ENCODE measurements around the gene FAM118B.
"Not testable (repeated sequence)": the region's sequence is repeated elsewhere in the genome, so short reads cannot be mapped to it uniquely, and the experiment has no call there.

FAM118B gene

GRCh38 chr11:126219547-126219946 lies 8.0 kb downstream of the FAM118B start:
- DNase-seq (ENCODE audit: low spot score): no peak

DNA sequence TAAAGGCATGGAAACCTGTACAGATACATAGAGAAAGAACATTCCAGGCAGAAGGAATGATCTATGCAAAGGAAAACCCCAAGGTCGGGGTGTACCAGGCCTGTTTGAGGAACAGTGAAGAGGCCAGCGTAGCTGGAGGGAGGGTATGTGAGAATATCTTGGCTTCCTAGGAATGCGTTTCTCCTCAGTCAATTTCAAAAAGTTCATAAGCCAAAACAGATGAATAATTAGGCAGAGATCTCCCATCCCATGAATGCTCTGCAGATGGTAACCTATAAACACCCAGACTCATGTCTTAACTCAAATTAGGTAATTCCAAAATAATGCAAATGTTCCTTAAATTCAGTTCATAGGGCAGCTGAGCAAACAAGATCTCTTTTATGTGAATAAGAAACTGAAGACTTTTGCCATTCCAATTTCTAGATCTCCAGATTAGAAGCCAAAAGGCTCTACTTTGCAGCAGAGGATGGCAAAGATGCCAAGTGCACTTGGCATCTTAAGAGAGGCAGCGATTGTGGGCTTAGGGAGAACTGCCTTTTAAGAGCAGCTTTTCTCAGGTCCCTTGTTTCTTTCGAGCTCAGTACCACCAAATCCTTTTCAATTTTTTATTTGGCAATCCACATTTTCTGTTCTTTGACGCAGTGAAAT lies 13.2 kb downstream of the FAM118B start:
- DNase-seq (ENCODE audit: low spot score): no peak

DNA sequence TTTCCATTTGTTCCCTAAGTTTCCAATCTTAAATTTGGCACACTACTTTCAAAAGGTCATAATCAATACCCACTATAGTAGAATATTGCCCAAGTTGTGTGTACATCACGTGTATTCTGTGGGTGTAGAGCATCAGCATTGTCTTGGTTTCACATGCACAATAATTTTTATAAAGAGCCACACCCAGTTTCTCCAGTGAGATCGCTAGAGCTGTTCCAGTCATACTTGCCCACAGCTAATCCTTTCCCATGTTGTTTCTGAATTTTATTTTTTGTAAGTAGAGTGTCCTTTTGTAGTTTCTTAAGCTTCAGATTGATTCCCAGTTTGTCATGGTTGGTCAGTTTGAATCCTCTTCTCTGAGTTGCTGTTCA lies 13.7 kb downstream of the FAM118B start:
- no peak for DNase-seq (ENCODE audit: low spot score)

DNA sequence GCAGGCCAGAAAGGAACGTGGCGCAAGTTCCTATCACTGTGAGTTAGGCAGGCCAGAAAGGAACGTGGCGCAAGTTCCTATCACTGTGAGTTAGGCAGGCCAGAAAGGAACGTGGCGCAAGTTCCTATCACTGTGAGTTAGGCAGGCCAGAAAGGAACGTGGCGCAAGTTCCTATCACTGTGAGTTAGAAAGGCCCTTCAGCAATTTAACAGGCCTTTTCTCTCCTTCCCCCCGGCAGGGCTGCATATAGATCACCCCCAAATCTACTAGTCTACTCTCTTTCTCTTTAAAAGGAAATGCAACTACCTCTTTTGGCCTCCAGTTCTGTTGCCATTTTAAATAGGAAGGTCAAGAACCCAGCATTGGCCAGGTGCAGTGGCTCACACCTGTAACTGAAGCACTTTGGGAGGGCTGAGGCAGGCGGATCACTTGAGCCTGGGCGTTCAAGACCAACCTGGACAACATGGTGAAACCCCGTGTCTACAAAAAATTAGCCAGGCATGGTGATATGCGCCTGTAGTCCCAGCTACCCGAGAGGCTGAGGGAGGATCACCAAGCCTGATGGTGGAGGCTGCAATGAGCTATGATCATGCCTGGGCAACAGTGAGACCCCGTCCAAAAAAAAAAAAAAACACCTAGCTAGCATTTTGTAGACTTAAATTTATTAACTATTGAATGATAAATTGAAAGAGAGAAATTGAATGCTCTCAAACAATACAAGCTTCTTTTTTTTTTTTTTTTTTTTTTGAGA lies 14.9 kb downstream of the FAM118B start:
- no peak for DNase-seq (ENCODE audit: low spot score)

DNA sequence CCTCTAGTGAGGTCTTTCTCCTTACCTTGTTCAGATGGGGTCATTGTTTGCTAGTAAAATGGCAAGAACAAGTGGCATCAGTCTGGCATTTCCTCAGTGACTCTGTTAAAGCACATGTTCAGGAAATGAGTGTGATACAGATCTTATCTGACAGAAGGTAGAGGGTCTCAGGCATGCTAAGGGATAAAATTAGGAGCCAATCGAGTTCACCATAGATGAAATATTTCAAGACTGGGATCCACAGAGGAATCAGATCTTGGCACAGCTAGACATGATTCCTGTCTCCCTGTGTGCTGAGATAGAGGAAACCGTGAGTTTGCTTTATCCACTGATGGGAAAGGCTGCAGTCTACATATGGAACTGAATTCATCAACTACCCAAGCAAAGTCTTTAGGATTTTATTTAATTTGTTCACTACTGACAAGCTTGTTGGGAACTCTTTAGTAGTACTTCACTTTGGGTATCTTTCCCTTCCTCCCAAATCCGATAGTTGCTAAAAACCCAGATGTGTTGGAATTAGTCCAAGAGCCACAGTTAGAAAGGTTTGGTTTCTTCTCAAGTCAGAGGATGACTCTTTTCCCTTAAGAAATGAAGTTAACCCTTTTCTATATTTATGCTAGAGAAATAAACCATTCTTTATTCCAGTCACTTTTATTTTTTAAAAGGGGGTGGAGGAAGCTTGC lies 18.4 kb downstream of the FAM118B start:
- no peak for DNase-seq (ENCODE audit: low spot score)

- no peak for DNase-seq (ENCODE audit: low spot score)
Observed at GRCh38 chr11:126231725-126232459, 20.3 kb downstream of the FAM118B start.

GRCh38 chr11:126232683-126233082 lies 21.1 kb downstream of the FAM118B start:
- no peak for DNase-seq (ENCODE audit: low spot score)

DNA sequence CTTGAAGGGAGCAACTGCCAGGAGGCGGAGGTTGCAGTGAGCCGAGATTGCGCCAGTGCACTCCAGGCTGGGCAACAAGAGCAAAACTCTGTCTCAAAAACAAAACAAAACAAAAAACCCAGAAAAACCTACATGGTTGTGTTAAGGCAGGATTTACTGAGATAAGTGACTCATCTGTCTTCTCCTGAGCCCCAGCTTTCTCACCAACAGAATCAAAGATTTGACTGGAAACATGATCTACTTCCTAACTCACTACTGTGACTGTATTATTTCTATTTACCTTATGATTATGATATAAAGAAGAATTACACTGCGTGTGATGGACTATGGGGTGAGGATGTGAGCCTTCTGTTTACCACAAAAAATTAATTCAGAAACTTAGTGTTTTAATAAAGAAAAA lies 21.8 kb downstream of the FAM118B start:
- DNase-seq (ENCODE audit: low spot score): no peak

DNA sequence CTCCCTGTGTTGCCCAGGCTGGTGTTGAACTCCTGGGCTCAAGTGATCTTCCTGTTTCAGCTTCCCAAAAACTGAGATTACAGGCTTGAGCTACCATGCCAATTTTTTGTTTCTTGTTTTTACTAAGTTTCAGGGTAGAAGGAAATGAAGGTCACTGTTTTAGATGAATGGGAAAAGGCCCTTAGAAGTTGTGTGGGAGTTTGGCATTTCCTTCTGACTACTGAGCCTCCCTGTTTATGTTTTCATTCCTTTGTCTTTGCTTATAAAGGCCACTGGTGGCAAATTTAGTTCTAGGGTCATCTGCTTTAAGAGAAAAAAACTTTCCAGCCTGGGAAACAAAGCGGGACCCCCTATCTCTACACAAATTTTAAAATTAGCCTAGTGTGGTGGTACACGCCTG lies 35.1 kb downstream of the FAM118B start:
- peak; percentile 26 for DNase-seq (ENCODE audit: low spot score)

- no peak for DNase-seq (ENCODE audit: low spot score)
Observed at GRCh38 chr11:126253265-126253664, 41.7 kb downstream of the FAM118B start.

DNA sequence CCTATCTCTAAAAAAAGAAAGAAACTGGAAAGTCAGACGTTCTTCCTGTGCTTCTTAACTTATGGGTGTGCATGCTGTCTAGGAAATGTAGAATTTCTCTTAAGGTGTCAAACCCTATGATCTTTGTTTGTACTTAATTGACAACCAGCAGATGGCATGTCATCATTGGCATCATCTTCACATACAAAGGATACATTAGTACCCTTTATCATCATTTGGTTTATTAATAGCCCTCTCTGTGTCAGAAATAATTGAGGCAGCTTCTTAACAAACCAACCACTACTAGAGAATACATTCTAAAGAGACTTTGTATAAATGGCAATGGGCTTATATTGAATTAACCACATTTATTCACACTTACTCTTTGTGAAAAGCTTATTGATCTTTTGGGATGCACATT lies 43.2 kb downstream of the FAM118B start:
- no peak for DNase-seq (ENCODE audit: low spot score)

DNA sequence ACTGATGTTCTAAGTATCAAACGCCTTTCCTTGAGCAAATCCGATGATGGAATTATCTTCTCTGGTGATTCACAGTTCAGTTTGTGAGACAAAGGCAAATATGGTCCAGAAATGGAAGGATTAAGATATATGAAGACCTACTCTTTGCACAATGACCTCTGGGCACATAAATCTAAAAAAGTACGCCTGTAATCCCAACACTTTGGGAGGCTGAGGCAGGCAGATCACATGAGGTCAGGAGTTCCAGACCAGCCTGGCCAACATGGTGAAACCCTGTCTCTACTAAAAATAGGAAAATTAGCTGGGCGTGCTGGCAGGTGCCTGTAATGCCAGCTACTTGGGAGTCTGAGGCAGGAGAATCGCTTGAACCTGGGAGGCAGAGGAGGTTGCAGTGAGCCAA lies 43.9 kb downstream of the FAM118B start:
- not testable (repeated sequence) for DNase-seq (ENCODE audit: low spot score)

DNA sequence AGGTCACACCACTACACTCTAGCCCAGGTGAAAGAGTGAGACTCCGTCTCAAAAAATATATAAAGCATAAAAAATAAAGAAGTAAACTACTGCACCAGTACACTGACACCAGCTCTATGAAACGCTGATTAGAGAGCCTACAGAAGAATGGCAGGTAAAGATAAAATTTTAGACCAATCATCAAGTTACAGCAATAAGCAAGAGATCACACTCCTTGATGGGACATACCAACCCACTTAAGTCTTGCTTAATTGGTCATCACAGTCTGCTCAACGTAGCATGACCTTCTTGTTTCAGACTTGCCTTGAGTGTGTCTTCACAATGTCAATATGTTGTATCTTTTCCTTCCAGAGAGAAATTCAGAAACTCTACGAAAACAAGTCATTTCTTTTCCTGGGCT lies 44.6 kb downstream of the FAM118B start:
- no peak for DNase-seq (ENCODE audit: low spot score)

GRCh38 chr11:126257144-126257543 lies 45.6 kb downstream of the FAM118B start:
- DNase-seq (ENCODE audit: low spot score): no peak

- DNase-seq (ENCODE audit: low spot score): peak; percentile 73
Observed at GRCh38 chr11:126257764-126258163, 46.2 kb downstream of the FAM118B start.

GRCh38 chr11:126262216-126262615 lies 50.6 kb downstream of the FAM118B start:
- no peak for DNase-seq (ENCODE audit: low spot score)

- DNase-seq (ENCODE audit: low spot score): no peak
Observed at GRCh38 chr11:126263489-126263888, 51.9 kb downstream of the FAM118B start.

DNA sequence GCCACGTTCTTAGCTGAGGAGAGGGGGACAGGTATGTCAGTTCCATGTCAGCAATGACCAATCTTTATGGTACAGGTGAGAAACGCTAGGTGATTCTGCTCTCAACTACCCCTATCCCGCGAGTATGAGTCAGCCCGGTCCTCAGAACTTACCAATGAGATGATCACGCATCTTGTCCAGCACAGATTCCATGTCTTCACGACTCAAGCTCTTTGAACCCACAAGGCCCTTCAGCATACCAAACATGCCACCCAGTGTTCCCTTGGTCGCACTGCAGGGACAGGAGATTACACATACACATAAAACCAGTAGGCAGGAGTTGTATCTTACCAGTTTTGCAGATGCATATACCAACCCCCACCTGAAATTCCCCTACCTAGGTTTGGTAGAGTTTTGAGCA lies 54.2 kb downstream of the FAM118B start:
- DNase-seq (ENCODE audit: low spot score): no peak

- no peak for DNase-seq (ENCODE audit: low spot score)
Observed at GRCh38 chr11:126267650-126268049, 56.1 kb downstream of the FAM118B start.

GRCh38 chr11:126268361-126268707 lies 56.8 kb downstream of the FAM118B start:
- peak; percentile 58 for DNase-seq (ENCODE audit: low spot score)

GRCh38 chr11:126268708-126269579 lies 57.4 kb downstream of the FAM118B start, which contains the start of the genes FOXRED1 and SRPRA:
FOXRED1 (plus strand) TSS chr11:126269154; CDS start chr11:126269207, 53 bp downstream.
SRPRA (minus strand) TSS chr11:126268895; CDS start chr11:126268804, 91 bp downstream.
- peak; percentile 100 for DNase-seq (ENCODE audit: low spot score)

All from AG08395 (cell line).